ENCODE data around the gene TOMM7.

DNA sequence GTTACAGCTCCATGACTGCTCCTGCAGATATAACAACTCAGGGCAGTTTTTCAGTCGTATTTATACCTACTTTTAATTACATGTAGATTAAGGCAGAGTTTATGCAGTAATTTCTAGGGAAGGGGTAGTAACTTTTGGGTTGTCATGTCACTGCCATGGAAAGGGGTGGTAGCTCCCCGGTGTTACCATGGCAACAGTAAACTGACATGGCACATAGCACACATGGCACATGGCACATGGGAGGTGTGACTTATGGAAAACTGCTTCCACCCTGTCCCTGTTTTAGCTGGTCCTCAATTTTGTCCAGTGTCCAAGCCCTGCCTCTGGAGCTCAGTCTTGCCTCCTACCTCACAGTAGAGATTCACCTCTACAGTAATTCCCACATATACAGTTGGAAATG, 3.9 kb upstream of the TOMM7 start:
- TF ChIP-seq, protein P1, sequence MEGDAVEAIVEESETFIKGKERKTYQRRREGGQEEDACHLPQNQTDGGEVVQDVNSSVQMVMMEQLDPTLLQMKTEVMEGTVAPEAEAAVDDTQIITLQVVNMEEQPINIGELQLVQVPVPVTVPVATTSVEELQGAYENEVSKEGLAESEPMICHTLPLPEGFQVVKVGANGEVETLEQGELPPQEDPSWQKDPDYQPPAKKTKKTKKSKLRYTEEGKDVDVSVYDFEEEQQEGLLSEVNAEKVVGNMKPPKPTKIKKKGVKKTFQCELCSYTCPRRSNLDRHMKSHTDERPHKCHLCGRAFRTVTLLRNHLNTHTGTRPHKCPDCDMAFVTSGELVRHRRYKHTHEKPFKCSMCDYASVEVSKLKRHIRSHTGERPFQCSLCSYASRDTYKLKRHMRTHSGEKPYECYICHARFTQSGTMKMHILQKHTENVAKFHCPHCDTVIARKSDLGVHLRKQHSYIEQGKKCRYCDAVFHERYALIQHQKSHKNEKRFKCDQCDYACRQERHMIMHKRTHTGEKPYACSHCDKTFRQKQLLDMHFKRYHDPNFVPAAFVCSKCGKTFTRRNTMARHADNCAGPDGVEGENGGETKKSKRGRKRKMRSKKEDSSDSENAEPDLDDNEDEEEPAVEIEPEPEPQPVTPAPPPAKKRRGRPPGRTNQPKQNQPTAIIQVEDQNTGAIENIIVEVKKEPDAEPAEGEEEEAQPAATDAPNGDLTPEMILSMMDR (IDR thresholded peaks at IDR 0.05) = no peak
- TF ChIP-seq SIN3A (IDR thresholded peaks at IDR 0.05; ENCODE audit: borderline replicate concordance, insufficient read depth, low read depth, low read length) = no peak

All from Panc1 (cell line).